NCI-H82 (cell line): Measurements from ENCODE around the gene SHE.
A peak's percentile ranks its signal among the peaks of the same experiment; 100 is the strongest.
"Not testable (repeated sequence)": the region's sequence is repeated elsewhere in the genome, so short reads cannot be mapped to it uniquely, and the experiment has no call there.

ENCODE experiments used
- DNase-seq: peaks from one replicate; lab custom pipeline; 2025; lab: John Stamatoyannopoulos, UW

SHE gene

DNA sequence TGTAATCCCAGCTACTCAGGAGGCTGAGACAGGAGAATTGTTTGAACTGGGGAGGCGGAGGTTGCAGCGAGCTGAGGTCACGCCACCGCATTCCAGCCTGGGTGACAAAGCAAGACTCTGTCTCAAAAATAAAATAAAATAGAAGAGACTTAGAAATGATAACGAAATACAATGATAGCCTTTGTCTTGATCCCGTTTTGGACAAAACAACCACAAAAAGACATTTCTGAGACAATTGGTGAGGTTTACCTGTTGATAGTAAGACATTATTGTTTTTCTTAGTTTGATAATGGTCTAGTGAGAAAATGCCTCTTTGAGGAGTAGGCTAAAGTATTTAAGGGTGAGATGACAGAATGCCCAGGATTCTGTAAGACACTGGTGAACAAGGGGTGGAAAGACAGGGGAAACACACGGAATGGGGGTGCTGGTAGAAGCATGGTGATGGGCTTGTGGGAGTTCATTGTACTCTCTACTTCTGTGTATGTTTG, 11.9 kb upstream of the SHE start:
- no peak for DNase-seq

DNA sequence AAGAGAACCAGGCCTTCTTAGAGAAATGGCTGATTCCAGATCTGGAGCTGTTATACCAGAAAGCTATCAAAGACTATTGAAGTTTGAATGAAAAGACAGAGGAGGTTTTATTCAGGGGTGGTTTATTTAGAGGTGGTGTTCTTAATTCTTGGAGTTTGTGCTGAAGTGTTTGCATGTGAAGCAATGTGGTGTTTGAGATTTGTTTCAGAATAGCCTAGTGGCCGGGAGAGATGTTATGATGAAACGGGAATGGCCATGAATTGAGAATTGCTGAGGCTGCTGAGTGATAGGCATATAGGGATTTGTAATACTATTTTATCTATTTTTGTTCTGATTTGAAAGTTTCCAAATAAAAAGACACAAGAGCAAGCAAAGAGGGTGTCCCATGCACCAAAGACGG, 10.5 kb upstream of the SHE start:
- no peak for DNase-seq

DNA sequence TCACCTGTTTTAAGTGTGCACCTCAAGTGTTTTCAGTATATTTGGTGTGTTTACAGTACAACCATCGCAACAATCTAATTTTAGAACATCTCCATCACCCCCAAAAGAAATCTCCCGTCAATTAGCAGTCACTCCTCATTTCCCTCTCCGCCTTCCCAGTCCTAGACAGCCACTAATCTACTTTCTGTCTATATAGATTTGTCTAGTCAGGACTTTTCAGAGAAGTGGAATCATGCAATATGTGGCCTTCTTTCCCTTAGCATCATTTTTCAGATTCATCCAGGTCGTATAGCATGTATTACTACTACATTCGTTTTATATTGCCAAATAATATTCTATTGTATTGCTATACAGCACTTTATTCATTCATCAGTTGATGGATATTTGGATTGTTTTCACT, 1.7 kb upstream of the SHE start:
- DNase-seq = no peak

DNA sequence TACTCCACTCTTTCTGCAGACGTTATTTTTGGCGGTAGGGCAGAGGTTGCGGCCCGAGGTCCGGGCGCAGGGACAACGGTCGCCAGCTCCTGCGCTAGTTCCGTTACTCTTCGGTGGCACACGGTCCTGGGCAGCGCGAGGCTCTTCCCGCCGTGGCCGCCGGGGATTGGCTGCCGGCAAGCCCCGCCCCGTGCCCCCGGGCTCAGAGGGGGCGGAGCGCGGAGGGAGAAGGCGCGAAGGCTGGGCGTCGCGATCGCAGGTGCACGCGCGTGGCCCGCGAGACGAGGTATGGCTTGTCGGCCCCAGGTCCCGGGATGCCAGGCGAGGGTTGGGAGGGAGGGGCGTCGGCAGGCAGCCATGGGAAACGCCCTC, 518 bp upstream of the SHE start:
- peak; percentile 33 for DNase-seq

DNA sequence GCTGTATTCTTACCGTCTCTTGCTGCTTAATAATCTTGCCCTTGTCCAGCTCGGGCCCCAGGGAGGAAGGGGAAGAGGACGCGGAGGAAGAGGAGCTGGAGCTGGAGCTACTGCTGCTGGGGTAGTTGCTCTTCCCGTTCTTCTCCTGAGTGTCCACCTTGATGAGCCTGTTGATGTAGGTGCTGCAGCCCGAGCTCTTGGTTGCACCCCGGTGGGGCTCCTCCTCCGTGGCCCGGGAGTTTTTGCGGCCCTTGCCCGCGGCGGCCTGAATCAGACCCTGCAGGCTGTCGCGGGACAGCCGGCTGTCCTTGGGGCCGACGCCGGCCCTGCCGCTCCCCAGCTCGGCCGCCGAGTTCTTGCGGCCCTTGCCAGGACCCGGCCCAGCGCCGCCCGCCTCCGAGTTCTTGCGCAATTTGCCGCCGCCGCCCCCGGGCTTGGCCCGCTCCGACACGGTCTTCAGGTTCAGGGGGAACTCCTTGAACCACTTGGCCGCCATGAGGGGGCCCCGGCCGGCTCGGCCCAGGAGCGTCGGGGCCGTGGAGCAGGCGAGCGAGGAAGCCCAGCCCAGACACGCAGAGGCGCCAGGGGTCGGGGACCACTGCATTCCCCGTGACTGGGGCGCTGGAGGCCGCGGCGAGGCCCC, 668 bp downstream of the SHE start:
- DNase-seq = no peak

DNA sequence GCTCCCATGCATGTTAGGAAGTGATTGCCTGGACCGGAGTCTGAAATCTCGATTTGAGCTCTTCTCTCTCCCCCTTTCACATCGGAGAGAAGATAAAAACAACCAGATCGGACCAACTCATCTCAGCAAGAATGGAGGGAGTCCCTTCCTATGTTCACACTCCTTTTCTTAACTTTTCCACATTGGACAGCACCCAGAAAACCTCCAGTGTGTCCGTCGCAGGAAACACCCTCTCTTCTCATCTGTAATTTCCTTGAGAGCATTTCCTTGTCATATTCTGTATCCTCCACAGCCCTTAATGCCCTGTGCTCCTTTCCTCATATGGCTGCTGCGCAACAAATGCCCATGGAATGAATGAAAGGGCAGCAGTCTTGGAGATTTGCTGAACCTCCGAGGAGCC, 1.7 kb downstream of the SHE start:
- no peak for DNase-seq

DNA sequence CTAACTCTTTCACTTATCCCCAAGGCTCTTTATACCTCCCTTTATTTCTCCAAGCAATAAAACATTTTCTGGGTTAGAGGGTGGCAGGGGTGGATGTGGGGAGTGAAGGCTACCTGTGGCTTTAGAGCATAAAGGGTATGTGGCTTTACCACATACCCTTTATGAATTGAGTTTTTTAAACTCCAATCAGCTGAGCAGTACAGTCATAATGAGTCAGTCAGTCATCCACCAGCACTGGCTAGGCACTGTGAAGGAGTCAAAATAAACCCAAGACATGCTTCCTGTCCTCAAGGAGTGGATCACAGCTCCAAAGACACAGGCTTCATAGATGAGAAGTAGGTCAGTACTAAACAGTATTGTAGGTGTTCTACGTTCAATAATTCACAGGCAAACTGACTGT, 2.8 kb downstream of the SHE start:
- DNase-seq = no peak

DNA sequence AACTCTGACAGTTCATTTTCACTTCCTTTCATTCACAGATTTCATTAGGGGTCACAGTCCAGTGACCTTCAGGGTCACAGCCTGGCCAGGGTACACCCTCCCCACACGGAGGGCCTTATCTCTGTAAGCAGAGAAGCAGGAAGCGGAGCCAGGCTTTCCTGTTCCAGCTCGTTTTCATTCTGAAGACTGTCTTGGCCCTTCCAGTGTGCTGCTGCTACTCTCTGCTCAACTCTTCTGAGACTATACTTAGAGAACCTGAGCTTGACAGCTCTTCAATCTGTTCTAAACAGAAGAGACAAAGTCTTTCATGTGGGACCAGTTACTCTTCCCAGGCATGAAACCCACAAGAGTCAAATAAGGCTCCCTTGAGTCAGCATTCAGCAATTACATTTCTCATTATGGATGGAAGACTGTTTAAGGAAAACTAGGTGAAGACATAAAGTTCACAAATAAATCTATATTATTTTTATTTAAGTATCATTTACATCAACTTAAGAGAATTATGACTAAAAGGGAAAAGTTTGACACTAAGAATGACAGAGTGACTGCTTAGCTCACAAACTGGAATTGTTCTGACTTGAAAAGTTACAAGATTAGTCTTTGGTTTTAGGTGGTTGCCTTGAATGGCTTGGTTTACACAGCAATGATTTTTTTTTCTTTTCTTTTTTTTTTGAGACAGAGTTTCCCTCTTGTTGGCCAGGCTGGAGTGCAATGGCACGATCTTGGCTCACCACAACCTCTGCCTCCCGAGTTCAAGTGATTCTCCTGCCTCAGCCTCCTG, 5.0 kb downstream of the SHE start:
- DNase-seq = no peak

DNA sequence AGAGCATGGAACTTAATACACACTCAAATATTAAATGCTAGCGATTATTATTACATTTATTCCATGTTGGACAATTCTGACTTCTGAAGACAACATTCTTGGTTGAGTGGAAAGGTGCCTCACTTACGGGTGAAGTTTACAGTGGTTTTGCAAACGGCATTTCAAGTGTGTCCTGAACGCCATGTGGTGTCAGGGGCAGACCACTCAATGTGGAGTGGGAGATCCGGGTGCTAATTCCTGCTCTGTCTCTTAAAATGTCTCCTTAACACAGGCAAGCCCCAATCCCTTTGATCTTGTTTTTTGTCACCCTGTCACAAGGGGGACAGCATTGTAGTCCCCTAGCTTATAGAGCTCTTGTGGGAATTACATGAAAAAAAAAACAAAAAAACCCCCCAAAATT, 5.8 kb downstream of the SHE start:
- DNase-seq = no peak

DNA sequence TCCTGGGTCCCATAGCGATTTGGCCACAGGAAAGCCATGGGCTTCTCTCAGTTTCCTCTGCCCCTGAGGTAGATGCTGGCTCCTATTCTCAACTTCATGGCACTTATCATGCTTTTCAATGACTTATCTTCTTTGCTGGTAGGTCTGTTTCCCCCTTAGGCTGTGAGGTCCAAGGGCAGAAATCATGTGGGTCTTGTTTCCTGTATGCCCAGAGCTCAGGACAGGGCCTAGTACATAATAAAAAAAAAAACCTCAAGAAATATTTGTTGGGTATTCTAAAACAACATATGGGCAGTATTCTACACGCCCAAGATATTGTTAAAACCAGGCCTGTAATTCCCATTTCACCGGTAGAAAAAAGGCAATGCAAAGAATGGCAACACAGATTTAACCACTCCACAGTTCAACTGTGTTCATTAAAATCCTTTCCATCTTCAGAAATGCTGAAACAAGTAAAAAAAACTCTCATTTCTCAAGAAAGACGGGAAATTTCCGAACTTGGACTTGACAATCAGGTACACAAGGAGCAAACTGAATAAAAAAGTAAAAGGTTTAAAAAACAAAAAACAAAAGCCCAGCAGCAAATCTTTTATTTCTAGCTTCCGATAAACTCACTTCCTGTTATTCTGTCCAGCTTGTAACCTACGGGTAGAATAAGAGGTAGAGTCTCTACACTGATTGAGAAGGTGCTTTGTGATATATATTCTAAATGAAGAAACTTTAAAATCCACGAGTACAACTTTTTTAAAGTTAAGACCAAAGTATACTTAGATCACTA, 6.5 kb downstream of the SHE start:
- DNase-seq = no peak

DNA sequence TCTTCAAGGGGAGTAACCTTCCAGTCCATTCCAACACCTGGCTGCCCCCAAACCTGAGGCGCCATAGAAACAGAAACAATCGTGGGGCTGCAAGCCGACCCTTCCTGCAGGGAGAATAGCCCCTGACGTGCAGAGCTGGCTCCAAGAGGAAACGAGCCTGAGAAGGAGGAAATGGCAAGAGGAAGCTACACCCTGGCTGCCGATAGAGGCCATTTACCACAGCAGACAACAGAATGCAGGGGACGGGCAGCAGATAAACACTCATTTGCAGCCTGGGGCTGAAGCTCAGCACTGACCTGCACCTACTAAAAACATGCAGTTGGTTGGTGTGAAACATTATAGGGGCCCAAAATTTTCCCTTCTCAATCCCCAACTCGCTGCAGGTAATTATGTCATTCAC, 8.9 kb downstream of the SHE start:
- no peak for DNase-seq

DNA sequence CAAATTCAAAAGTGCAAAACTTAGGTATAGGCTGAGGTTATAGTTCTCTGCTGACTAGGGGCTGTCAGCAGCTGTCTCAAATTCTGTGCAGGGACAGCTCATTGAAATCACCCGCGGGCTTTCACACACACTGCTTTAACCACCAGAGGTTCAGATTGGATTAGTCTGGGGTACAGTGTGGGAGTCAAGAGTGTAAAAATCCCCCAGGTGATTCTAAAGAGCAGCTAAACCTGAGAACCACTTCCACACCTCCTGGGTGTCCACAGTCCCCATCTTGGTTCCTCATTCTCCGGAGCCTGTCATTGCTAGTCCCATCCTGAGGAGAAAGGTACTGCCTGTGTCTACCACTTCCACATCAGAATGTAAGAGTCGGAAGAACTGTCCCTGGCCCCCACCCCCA, 10.1 kb downstream of the SHE start:
- no peak for DNase-seq

DNA sequence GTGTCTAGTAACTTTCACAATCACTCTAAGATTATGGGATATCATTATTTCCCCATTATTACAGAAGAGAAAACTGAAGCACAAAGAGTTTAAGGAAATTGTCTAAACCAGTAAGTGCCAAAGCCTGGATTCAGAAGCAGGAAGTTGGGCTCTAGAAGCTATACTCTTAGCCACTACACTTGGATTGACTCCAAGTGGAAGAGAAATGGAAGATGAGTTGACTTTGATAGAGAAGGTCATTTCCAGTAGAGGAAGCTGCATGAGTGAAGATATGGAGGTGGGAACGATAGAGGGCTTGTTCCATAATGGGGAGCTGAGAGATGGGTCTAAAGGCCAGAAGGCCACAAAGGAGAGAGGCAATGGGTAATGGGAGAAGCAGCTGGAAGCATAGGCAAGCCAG, 11.9 kb downstream of the SHE start:
- no peak for DNase-seq

DNA sequence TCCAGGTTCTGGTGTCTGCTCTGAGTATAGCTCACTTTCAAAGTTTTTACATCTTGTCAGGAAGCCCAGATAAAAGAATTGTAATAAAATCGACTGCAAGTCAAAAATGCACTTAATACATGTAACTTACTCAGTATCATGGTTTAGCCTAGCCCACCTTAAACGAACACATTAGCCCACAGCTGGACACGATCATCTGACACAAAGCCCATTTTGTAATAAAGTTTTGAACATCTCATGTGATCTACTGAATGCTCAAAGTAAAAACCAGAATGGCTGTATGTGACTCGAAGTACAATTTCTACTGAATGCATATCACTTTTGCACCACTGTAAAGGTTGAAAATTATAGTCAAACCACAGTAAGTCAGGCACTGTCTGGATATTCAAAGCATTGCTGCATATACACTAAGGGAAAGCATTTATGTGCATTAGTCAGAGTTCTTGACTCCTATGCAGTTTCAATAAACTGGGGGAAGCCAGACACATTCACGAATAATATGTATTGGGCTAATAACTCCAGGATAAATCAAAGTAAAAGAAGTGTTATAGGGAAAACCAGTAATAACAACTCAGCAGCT, 12.4 kb downstream of the SHE start:
- DNase-seq = no peak

DNA sequence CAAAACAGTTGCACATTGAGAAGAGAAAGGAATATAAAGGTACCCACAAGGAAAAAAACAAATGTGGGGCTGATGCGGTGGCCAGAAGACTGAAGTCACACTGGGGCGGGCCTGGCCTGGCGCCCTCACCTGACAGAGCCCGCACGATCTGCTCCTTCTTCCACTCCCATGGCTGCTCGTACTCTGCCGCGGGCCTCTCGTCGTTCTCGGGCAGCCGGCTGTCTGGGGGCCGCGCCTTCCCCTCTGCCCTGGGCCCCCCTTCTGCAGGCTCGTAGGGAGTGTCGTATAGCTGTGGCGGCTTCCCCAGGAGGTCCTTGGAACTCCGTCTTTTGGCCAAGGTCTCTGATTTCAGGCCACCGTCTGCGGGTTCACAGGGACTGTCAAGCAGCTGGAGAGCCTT, 13.3 kb downstream of the SHE start:
- DNase-seq = no peak

DNA sequence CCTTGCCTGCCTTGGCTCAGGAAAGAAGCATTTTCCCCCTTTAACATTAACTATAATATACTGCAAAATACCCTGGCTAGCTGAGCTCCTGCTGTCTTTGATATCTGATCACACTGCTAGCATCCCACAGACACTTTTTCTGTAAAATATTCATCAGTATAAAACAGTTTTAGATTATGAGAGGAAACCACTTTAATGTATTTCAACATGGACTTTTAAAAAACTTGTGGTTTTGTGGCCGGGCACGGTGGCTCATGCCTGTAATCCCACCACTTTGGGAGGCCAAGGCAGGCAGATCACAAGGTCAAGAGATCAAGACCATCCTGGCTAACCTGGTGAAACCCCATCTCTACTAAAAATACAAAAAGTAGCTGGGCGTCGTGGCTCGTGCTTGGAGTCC, 15.5 kb downstream of the SHE start:
- DNase-seq = not testable (repeated sequence)

DNA sequence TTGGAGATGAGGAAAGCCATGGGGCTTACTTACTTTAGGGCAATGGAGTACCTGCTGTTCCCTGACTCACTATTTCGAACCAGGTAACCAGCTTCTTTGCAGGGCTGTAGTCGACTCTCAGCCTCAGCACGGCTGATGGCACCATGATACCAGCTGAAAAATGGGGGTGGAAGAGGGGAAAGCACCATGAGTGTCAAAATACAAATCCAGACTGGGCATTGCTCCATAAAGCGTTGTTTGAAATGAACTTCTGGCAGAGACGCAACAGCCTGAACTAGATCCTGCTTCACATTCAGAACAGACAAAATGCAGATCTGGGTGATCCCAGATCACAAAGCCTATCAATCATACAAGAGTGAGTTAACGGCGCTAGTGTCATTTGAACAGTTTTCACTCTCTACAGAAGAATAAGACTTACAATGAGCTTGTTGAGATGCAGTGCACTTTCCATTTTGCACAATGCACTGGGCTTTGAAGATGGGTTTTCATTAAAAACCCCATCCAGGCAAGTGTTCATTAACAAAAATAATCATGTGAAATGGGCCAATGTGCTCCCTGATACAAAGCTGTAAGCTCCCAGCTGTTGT, 16.2 kb downstream of the SHE start:
- DNase-seq = no peak

DNA sequence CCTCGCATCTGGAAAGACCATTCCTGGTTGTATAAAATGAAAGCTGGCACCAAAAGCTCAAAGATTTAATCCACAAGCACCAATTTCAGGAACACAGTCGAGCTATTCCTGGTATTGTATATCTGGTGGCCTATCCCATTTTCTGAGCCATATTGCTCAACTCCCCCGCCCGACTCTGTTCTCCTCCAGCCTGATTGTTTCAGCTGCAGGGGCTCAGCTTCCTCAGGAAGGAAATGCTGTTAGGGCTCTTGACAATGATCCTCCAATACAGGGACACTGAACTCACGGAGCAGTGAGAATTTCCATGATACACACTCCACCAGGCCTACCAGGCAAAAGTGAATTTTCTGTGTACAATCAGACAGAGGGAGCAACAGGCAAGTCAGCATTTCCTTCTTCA, 17.1 kb downstream of the SHE start:
- DNase-seq = no peak

DNA sequence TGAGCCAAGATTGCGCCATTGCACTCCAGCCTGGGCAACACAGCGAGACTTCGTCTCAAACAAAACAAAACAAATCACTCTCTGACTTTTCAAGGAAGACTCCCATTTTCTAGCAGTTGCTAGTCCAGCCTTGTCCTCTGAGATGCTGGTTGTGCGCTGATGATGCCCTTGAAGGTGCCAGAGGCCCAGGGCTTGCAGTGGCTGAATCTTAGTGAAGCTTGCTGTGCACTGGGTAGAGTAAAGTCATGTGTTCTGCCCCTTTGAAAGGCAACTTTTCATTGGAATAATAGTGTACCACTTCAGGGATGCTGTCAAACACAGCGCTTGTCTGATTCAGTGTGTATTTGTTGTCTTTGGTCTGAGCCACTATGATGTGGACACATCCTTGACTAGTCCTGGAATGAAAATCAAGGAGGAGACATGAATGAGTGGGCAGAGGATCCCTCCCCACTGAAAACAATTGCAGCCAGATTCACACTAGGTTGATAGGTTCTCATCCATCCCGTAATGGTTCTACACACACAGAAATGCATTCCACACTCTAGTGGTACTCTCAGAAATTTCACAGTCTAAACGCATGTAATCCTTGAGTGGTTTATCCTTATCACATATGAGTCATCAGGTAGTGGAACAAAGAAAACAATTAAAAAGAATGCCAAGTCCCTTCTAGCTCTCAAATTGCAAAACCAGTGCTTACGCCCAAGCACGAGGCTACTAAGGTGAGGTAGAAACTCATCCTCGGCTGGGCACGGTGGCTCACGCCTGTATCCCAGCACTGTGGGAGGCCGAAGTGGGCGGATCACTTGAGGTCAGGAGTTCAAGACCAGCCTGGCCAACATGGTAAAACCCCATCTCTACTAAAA, 18.0 kb downstream of the SHE start:
- DNase-seq = no peak

DNA sequence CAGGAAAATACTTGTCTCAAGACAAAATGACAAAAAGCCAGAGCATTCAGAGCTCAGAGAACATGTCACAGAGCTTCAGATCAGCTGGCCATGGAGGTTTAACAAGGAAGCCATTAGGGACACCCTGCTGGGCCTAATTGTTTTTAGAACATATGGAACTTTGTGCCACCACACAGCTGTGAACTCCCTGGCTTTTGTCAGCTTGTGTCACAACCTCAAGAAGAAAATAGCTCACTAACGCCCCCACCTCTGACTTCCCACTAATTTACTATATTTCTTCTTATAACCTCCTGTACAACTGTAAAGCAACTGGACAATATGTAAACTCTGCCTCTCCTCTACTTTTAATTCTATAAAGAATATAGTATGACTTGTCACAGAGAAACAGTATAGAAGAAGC, 21.2 kb downstream of the SHE start:
- peak; percentile 43 for DNase-seq

DNA sequence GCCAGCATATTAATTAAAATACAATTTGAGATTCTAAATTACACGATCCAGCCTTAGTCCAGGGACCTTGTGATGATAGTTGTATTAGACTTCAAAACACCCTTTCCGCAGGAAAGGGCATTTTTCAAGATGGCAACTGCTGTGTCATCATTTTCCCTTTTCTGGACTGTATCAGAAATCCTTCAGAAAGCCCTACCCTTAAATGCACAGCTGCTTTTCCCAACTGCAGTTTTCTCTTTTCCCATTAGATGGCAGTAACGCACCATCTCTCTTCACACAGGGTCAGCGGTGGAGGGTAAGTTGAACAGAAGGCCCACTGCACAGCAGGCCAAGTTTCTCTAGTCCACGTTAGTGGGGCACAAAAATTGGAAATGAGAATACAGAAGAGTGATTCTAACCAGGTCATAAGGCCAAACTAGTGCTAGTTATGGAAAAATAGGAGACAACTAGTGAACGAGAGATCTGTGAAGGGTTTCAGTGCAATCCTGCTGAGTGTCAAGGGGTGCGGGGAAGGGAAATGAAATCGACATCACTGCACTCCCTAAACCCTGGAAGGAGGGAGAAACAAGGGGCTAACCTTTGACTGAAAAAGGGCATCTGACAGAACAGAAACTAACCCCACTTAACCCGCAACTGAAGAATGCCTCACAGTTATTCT, 22.3 kb downstream of the SHE start:
- peak; percentile 89 for DNase-seq
